Stimulated activated naive CD8-positive, alpha-beta T cell treated with anti-CD3 and anti-CD28 coated beads, Interleukin-15, Interleukin-2, amounts not matched to agents 100 ng/mL and 50 ng/mL, for 24 hours (primary cell): ENCODE measurements around the gene UTP15.

ENCODE experiments used
- H3K27ac Mint-ChIP-seq: one replicate; pipeline ENCODE4 v1.8.0; 2021; ENCODE audit warnings: mild to moderate bottlenecking, mixed read lengths
- H3K27me3 Mint-ChIP-seq: one replicate; pipeline ENCODE4 v1.8.0; 2021; ENCODE audit warnings: mixed read lengths
- H3K36me3 Mint-ChIP-seq: one replicate; pipeline ENCODE4 v1.8.0; 2021; ENCODE audit warnings: low read depth, mixed read lengths
- H3K4me1 Mint-ChIP-seq: one replicate; pipeline ENCODE4 v1.8.0; 2021; ENCODE audit warnings: low read depth, mixed read lengths
- H3K4me3 Mint-ChIP-seq: one replicate; pipeline ENCODE4 v1.8.0; 2021; ENCODE audit warnings: mild to moderate bottlenecking, mixed read lengths
- H3K9me3 Mint-ChIP-seq: one replicate; pipeline ENCODE4 v1.8.0; 2021; ENCODE audit warnings: mixed read lengths

Gene UTP15, protein sequence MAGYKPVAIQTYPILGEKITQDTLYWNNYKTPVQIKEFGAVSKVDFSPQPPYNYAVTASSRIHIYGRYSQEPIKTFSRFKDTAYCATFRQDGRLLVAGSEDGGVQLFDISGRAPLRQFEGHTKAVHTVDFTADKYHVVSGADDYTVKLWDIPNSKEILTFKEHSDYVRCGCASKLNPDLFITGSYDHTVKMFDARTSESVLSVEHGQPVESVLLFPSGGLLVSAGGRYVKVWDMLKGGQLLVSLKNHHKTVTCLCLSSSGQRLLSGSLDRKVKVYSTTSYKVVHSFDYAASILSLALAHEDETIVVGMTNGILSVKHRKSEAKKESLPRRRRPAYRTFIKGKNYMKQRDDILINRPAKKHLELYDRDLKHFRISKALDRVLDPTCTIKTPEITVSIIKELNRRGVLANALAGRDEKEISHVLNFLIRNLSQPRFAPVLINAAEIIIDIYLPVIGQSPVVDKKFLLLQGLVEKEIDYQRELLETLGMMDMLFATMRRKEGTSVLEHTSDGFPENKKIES

DNA sequence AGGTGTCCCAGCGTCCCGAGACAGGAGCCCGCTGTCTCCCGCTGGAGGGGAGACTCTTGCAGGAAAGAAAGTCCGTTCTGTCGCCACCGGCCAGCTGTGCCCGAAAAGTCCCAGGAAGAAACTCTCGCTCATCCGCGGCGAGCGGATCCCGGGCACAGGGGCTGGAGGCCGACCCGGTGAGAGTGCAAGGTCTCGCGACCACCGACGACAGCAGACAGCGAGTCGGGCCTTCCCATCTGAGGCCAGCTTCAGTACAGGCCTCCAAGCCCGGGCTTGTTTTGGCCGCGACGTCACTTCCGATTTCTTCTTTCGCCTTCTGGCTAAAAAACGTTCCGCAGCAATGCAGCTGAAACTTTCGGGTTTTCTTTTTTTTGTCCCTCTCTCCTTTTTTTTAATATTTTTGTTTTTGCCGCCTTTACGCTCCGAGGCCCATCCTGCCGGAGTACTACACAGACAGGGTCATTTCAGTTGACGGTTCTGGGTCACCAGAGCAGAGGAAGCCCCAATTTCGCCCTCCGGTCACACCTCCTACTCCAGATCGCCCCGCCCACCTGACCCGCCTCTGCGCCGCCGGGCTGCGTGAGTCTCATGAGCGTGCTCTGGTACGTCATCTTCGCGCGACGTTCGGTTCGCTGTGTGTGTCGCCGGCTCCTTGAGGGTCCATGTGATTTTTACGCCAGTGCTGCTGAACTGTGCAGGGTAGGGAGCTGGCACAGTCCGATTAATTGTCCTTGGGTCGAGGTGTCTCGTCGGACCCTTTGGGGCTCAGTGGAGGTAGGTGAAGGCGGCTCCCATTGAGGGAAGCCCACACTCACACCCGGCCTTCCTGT lies at the start of gene UTP15, which contains the start of gene ANKRA2:
Gene UTP15, plus strand, starts transcription at position 605 of the 830 bp plus-strand sequence. CDS start 1,602 bp downstream, outside the sequence.
Gene ANKRA2, minus strand, starts transcription at position 501 of the 830 bp plus-strand sequence. CDS start 2,758 bp downstream, outside the sequence.
- no peaks in the 10 kb centered on the region for H3K9me3 Mint-ChIP-seq
- H3K27me3 Mint-ChIP-seq, result no peaks in the 10 kb centered on the region
- H3K27ac Mint-ChIP-seq, result peak within 1 kb of the TSS; percentile 98
- H3K36me3 Mint-ChIP-seq, result peaks cover 31% of the 10 kb centered on the region
- peak within 1 kb of the TSS; percentile 95 for H3K4me3 Mint-ChIP-seq
- H3K4me1 Mint-ChIP-seq, result peaks cover 44% of the 10 kb centered on the region

DNA sequence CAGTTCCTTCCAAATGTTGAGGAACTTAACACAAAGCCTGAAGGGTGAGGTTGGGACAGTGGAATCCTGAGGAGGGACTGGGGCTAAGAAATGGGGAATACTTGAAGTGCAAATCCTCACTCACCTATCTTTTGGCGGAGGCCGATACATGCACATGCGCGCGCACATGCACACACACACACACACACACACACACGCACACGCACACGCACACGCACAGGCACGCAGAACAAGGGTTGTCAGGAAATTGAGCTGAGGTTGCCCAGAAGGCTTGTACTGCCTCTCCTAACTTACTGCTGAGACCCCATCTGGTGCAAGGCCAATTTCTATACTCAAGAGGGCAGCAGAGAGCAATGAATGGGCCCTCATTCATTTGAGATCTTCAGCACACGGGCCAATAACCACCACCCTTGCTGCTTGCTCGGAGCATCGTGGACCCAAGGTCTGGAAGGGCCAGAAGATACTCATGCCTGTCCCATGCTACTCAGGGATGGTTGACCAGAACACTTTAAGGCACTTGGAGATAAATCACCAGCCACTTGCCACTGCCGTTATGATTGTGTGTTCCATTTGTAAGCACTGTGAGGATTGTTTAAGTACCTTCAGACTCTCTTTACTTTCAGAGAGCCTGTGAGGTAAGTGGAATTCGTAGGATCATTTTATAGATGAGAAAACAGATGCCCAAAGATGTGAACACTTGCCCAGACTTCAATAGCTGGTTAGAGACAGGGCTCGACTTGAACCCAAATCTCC lies 45.8 kb upstream of the UTP15 start:
- Mint-ChIP-seq H3K9me3 (no peaks in the 10 kb centered on the region), H3K27me3 (no peaks in the 10 kb centered on the region), H3K4me1 (peaks cover 10% of the 10 kb centered on the region), H3K4me3 (peak overlapping the region; percentile 23), H3K27ac (no peak overlapping the region), H3K36me3 (no peaks in the 10 kb centered on the region)

DNA sequence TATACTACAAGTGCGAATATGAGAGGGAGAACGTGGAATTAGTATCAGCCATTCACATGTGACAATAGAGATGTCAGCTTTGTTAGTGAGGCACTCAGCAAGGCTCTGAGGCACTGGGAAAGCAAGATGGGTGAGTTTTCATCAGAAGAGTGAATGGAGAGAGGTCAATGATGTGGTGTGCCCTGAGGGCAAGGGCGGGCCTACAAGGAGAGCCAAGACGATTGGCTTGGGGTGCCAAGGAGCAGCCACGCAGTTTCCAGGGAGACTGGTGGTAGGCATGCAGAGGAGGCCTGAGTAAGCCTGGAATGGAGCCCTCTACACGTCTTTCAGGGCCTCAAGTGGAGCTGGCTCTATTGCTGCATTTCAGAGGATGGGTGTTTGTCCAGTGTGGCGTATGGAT lies 42.6 kb upstream of the UTP15 start:
- H3K27ac Mint-ChIP-seq, result peak overlapping the region; percentile 34
- peaks cover 10% of the 10 kb centered on the region for H3K4me1 Mint-ChIP-seq
- H3K4me3 Mint-ChIP-seq, result no peak overlapping the region
- H3K27me3 Mint-ChIP-seq, result no peaks in the 10 kb centered on the region
- H3K9me3 Mint-ChIP-seq, result no peaks in the 10 kb centered on the region
- no peaks in the 10 kb centered on the region for H3K36me3 Mint-ChIP-seq

DNA sequence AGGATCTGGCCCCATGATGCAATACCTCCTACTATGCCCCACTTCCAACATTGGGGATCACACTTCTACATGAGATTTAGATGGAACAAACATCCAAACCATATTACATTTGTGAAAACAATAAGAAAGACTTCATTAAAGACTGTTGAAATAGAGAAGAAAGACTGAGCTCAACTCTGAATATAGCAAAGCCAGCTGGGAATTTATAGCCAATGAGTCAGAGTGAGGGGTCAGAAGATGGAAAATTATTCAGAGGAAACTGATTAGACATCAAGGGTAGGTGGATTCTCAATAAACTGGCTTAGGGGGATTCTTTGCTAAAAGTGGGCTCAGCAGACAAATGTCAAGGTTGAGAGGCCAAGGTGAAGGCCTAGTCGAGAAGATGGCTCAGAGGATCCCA lies 41.7 kb upstream of the UTP15 start:
- H3K36me3 Mint-ChIP-seq, result no peaks in the 10 kb centered on the region
- peak overlapping the region; percentile 6 for H3K27ac Mint-ChIP-seq
- peaks cover 10% of the 10 kb centered on the region for H3K4me1 Mint-ChIP-seq
- no peak overlapping the region for H3K4me3 Mint-ChIP-seq
- H3K27me3 Mint-ChIP-seq, result no peaks in the 10 kb centered on the region
- no peaks in the 10 kb centered on the region for H3K9me3 Mint-ChIP-seq

DNA sequence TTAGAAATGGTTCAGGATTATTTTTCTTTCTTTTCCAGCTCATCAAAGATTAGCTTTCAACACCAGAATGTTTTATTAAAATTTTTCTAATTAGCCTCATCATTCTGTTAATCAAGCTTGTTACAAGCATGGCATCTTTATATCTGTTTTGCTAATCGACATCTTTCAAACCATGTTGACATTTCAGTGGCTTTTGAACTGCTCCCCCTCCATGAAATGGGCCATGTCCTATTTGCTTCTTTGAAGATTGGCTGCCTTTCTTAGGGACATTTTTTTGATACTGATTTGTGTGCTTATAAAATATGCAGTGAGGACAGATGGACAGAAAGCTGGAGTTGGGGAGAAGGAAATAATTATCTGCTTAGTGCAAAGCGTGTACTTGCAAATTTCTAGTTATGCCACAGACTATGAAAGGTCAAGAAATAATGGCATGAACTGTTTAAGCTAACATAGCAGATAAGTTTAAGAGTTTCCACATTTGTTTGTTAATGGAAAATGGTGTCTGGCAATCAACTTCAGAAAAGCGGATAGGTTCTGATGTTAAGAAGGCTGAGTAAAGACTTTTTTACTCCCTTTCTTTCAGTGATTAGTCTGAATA lies 39.8 kb upstream of the UTP15 start:
- no peaks in the 10 kb centered on the region for H3K9me3 Mint-ChIP-seq
- H3K4me3 Mint-ChIP-seq, result no peak overlapping the region
- no peaks in the 10 kb centered on the region for H3K36me3 Mint-ChIP-seq
- no peak overlapping the region for H3K27ac Mint-ChIP-seq
- H3K4me1 Mint-ChIP-seq, result peaks cover 10% of the 10 kb centered on the region
- peaks cover 3% of the 10 kb centered on the region for H3K27me3 Mint-ChIP-seq

DNA sequence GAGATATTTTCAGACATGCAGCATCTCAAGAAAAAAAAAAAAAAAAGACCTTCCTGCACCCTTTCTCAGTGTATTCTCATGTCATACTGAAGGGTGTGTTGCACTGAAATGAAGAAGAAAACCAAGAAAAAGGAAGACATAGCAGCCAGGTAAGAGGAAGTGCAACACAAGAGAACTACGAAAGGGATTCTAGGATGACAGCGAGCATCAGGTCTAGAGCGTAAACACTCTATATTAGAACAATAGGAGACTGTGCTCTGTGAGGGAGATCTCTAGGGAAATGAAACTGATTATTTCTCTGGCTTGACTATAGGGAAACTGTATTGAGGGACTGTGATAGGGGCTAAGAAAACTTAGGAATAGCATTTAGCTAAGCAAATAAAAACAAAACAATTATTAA lies 37.3 kb upstream of the UTP15 start:
- Mint-ChIP-seq H3K27ac (no peak overlapping the region), H3K36me3 (no peaks in the 10 kb centered on the region), H3K9me3 (no peaks in the 10 kb centered on the region), H3K4me3 (no peak overlapping the region), H3K27me3 (peaks cover 14% of the 10 kb centered on the region), H3K4me1 (peaks cover 9% of the 10 kb centered on the region)

DNA sequence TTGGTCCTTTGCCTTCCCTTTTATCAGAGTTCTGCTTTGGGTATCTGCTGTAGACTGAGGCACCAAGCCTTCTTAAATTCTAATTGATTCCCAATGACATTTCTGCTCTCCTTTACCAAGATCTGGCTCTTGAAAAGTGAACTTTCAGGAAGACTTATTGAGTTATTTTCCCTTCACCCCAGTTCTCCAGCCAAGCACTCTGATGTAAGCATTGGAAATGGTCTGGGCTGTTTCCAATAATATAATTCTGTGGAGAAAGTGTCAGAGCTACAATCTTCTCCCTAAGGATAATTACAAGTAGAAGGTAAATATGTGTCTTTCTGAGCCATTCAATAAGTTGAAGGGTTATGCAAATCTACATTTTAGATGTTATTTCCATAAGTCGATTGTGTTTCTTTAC lies 36.5 kb upstream of the UTP15 start:
- Mint-ChIP-seq H3K27ac (no peak overlapping the region), H3K4me1 (peaks cover 1% of the 10 kb centered on the region), H3K36me3 (no peaks in the 10 kb centered on the region), H3K9me3 (no peaks in the 10 kb centered on the region), H3K4me3 (no peak overlapping the region), H3K27me3 (peaks cover 20% of the 10 kb centered on the region)

DNA sequence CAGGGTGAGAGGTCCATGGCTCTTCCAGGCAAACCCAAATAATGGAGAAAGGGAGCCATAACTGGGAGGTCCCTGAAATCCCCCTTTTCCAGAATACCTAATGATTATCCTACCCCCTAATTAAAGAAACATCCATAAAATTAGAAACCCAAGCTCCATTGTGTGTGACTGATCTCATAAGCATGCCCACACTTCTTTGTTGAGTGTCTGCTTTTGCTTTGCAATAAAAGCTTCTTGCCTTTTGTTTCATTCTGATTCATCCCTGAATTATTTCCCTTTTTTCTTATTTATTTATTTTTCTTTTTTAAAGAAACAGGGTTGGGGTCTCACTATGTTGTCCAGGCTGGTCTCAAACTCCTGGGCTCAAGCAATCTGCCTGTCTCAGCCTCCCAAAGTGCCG lies 34.2 kb upstream of the UTP15 start:
- H3K4me1 Mint-ChIP-seq, result no peaks in the 10 kb centered on the region

DNA sequence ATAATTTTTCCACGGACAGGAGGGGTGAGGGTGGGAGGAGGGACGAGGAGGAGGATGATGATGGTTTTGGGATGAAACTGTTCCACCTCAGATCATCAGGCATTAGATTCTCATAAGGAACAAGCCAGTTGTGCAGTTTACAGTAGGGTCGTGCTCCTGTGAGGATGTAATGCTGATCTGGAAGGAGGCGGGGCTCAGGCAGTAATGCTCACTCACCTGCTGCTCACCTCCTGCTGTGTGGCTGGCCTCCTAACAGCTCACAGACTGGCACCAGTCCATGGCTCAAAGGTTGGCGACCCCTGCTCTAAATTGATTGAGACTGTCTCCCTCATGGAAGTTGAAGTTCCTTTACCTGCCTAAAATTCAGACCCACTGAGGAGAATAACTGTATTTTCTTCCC lies 33.3 kb upstream of the UTP15 start:
- H3K27ac Mint-ChIP-seq, result no peak overlapping the region
- H3K4me1 Mint-ChIP-seq, result no peaks in the 10 kb centered on the region
- no peaks in the 10 kb centered on the region for H3K9me3 Mint-ChIP-seq
- H3K36me3 Mint-ChIP-seq, result no peaks in the 10 kb centered on the region
- no peak overlapping the region for H3K4me3 Mint-ChIP-seq
- H3K27me3 Mint-ChIP-seq, result peaks cover 23% of the 10 kb centered on the region

More for the DNA sequence above, 34.2 kb upstream of the UTP15 start:
- no peaks in the 10 kb centered on the region for H3K36me3 Mint-ChIP-seq
- no peaks in the 10 kb centered on the region for H3K9me3 Mint-ChIP-seq
- no peak overlapping the region for H3K4me3 Mint-ChIP-seq
- no peak overlapping the region for H3K27ac Mint-ChIP-seq
- H3K27me3 Mint-ChIP-seq, result peaks cover 23% of the 10 kb centered on the region

DNA sequence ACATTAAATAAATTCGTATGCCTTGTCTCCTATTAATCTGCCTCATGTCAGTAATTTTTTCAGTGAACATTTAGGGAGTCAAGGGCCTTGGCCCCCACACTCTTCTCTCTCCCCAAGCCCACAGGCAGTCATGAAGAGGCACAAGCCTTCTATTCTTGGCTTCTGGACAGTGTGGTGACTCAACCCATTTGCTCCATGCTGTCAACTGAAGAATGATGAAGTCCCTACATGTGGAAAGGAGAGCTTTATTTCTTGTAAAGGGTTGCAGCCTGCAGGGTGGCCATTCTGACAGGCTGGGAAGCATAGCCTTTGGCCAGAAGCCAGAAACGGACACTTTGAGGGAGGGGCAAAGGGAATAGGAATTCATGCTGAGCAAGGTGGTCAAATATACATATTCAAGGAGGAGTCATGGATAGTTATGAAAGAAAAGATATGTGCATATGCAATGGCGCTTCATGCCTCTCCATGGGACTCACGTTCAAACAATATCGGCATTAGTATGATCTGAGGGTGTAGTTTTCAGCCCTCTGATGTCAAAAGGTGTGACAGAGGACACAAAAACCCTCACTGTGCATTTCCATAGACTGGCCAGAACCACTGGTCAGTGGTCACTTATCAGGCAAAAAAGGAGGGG lies 31.4 kb upstream of the UTP15 start:
- H3K36me3 Mint-ChIP-seq, result no peaks in the 10 kb centered on the region
- H3K4me1 Mint-ChIP-seq, result no peaks in the 10 kb centered on the region
- no peak overlapping the region for H3K4me3 Mint-ChIP-seq
- no peak overlapping the region for H3K27ac Mint-ChIP-seq
- no peaks in the 10 kb centered on the region for H3K9me3 Mint-ChIP-seq
- H3K27me3 Mint-ChIP-seq, result peaks cover 23% of the 10 kb centered on the region

DNA sequence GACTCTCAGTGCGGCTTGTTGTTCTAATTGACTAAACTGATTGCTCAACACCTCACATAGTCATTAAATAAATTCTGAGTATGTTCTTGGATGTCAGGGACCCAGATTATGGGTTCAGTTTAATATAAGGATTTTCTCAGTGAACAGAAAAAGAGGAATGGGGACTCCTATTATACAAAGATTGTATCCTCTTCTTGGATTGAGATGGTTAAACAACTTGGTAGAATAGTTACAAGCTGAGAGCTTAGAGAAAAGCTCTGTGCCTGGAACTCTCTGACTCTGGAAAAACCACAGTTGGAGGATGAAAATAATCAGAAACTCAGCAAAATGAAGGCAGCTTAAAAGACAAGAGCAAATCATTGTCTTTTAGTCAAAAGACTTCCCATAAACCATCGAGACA lies 30.6 kb upstream of the UTP15 start:
- no peaks in the 10 kb centered on the region for H3K36me3 Mint-ChIP-seq
- peaks cover 21% of the 10 kb centered on the region for H3K27me3 Mint-ChIP-seq
- H3K4me3 Mint-ChIP-seq, result no peak overlapping the region
- H3K27ac Mint-ChIP-seq, result no peak overlapping the region
- H3K9me3 Mint-ChIP-seq, result no peaks in the 10 kb centered on the region
- no peaks in the 10 kb centered on the region for H3K4me1 Mint-ChIP-seq

DNA sequence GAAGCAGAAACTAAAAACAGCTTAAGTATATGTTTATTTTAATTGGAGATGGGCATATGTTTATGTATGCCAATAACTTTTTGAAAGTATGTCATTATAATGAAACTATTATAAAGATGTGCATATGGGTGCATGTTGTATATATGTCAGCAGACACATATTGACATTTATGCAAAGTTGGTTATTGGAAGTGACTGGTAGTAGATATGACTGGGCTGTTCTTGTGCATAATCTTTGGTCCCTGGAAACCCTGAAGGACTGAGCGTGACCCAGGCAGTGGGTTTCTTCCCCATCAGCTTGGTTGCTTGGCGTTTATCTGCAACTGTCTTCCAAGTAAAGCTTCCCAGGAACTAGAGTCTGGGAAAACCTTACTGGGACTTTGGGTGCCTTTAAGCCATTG lies 25.8 kb upstream of the UTP15 start:
- no peaks in the 10 kb centered on the region for H3K4me1 Mint-ChIP-seq
- no peak overlapping the region for H3K4me3 Mint-ChIP-seq
- no peaks in the 10 kb centered on the region for H3K9me3 Mint-ChIP-seq
- H3K27me3 Mint-ChIP-seq, result peaks cover 26% of the 10 kb centered on the region
- no peak overlapping the region for H3K27ac Mint-ChIP-seq
- H3K36me3 Mint-ChIP-seq, result no peaks in the 10 kb centered on the region

DNA sequence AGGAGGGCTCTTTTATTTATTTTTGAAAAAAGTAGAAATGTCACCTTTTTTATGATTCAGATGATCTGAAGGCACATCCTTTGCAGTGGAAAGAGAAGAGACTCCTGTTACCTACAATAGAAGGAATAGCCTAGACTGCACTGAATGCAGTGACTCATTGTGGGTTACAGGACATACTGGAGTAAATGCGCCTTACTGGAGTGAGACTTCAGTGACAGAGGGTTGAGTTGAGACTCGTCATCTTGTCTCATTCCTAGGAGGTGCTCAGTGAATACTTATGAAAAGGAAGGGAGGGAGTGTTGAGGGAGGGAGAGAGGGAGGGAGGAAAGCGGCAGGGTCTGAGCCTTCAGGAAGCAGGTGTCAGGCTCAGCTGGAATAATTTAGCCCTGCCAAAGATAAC lies 25.4 kb upstream of the UTP15 start:
- no peaks in the 10 kb centered on the region for H3K4me1 Mint-ChIP-seq
- H3K36me3 Mint-ChIP-seq, result no peaks in the 10 kb centered on the region
- H3K27me3 Mint-ChIP-seq, result peaks cover 27% of the 10 kb centered on the region

DNA sequence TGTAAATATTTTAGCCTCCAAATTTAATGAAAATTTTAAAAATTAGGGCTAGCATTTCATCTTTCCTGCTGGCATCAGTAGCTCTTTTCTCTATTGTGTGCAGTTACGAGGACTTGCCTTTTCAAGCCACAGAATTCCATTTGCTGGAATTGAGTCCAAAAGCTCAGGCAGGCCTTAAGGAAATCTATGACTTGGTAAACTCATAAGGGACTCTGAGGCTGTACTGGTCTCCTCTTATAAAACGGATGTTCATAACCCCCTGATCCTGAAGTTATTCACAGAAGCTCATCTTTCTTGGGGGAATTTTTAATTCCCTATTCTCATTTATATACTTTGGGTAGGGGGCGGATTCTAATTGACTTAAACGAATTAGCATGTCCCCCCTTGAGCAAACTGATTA lies 23.5 kb upstream of the UTP15 start:
- no peaks in the 10 kb centered on the region for H3K36me3 Mint-ChIP-seq
- H3K4me3 Mint-ChIP-seq, result no peak overlapping the region
- no peaks in the 10 kb centered on the region for H3K4me1 Mint-ChIP-seq
- H3K27ac Mint-ChIP-seq, result no peak overlapping the region
- peaks cover 31% of the 10 kb centered on the region for H3K27me3 Mint-ChIP-seq
- H3K9me3 Mint-ChIP-seq, result no peaks in the 10 kb centered on the region

More for the DNA sequence above, 25.4 kb upstream of the UTP15 start:
- Mint-ChIP-seq H3K9me3 (no peaks in the 10 kb centered on the region), H3K4me3 (no peak overlapping the region), H3K27ac (no peak overlapping the region)
